ENCODE data around the gene SLC44A3. TPM values are rescaled to one million over a fixed set of nuclear protein-coding genes. Genes with fewer than 3 reads are reported as not detected.

Gene SLC44A3
- total RNA-seq, 4 donors from 2014 or later, result 20.6 to 60.5 (median 41.8) TPM

GRCh38 chr1:94866164-94866807 is 46.1 kb downstream of the SLC44A3 start:
- WGBS, 2 donors (ENCODE audit: low coverage in 1 of 2), result 72 to 86% methylated on average over 2 to 4 of the region's 4 CpGs
- no peak for DNase-seq
- Histone ChIP-seq H3K27me3 (no peaks in the 10 kb centered on the region), H3K9me3 (no peaks in the 10 kb centered on the region), H3K4me1 (peaks cover 6 to 42% (median 16%) of the 10 kb centered on the region in 4 donors), H3K27ac (peak overlapping the region; percentile 84 to 90 (median 88)), H3K36me3 (no peaks in the 10 kb centered on the region), H3K4me3 (no peak overlapping the region)
- in situ Hi-C loops (cut with MboI; ENCODE audit: low pct_ligation_motif_present in 1 of 4, low pct_unique_long_range_greater_than_20kb in 1 of 4, low sequenced_read_pairs in 3 of 4), result loop anchor here in 3 of 4 donors (25.0 kb wide), 1 partner anchor 371 kb away; the partner anchor contains the start of gene RWDD3 (in 3 of the 3)
- TF ChIP-seq CTCF (IDR thresholded peaks at IDR 0.05) (no peak), POLR2A (IDR thresholded peaks at IDR 0.05) (no peak), EP300 (IDR thresholded peaks at IDR 0.05; ENCODE audit: low read depth) (no peak), POLR2AphosphoS5 (IDR thresholded peaks at IDR 0.05) (no peak)
- intact Hi-C loops (cut with DNase I; ENCODE audit: low total_unique reads), result no loop called here

- in situ Hi-C loops (cut with MboI; ENCODE audit: low pct_ligation_motif_present in 1 of 4, low pct_unique_long_range_greater_than_20kb in 1 of 4, low sequenced_read_pairs in 3 of 4), result loop anchor here in 3 of 4 donors (25.0 kb wide), 1 partner anchor 366 kb away; the partner anchor contains the start of gene RWDD3 (in 3 of the 3)
- whole genome bisulfite sequencing, 2 donors (ENCODE audit: low coverage in 1 of 2), result 71 to 80% methylated on average over 1 to 2 of the region's 2 CpGs
- intact Hi-C loops (cut with DNase I; ENCODE audit: low total_unique reads), result no loop called here
- no peaks in the 10 kb centered on the region for H3K27me3 ChIP-seq
- H3K27ac ChIP-seq, result no peak overlapping the region
- DNase-seq, result no peak
- peaks cover 0 to 22% (median 3%) of the 10 kb centered on the region in 4 donors for H3K4me1 ChIP-seq
- TF ChIP-seq CTCF (IDR thresholded peaks at IDR 0.05), result no peak
- no peak for TF ChIP-seq EP300 (IDR thresholded peaks at IDR 0.05; ENCODE audit: low read depth)
- no peak for TF ChIP-seq POLR2A (IDR thresholded peaks at IDR 0.05)
- TF ChIP-seq POLR2AphosphoS5 (IDR thresholded peaks at IDR 0.05), result no peak
- no peaks in the 10 kb centered on the region for H3K9me3 ChIP-seq
- H3K4me3 ChIP-seq, result no peak overlapping the region
- peaks cover 0 to 7% (median 0%) of the 10 kb centered on the region in 4 donors for H3K36me3 ChIP-seq
Observed at GRCh38 chr1:94871031-94871430, 50.9 kb downstream of the SLC44A3 start.

GRCh38 chr1:94872771-94873495 is 52.8 kb downstream of the SLC44A3 start:
- Histone ChIP-seq H3K9me3 (no peaks in the 10 kb centered on the region), H3K4me1 (peaks cover 0 to 11% (median 1%) of the 10 kb centered on the region in 4 donors), H3K36me3 (peaks cover 0 to 7% (median 0%) of the 10 kb centered on the region in 4 donors), H3K27ac (peak overlapping the region; percentile 24 to 72 (median 38)), H3K4me3 (no peak overlapping the region), H3K27me3 (no peaks in the 10 kb centered on the region)
- WGBS, 2 donors (ENCODE audit: low coverage in 1 of 2), result 88 to 90% methylated on average over 4 of the region's 4 CpGs
- in situ Hi-C loops (cut with MboI; ENCODE audit: low pct_ligation_motif_present in 1 of 4, low pct_unique_long_range_greater_than_20kb in 1 of 4, low sequenced_read_pairs in 3 of 4), result loop anchor here in 3 of 4 donors (25.0 kb wide), 1 partner anchor 364 kb away; the partner anchor contains the start of gene RWDD3 (in 3 of the 3)
- no peak for DNase-seq
- intact Hi-C loops (cut with DNase I; ENCODE audit: low total_unique reads), result no loop called here
- TF ChIP-seq CTCF (IDR thresholded peaks at IDR 0.05), result no peak
- no peak for TF ChIP-seq EP300 (IDR thresholded peaks at IDR 0.05; ENCODE audit: low read depth)
- no peak for TF ChIP-seq POLR2A (IDR thresholded peaks at IDR 0.05)
- no peak for TF ChIP-seq POLR2AphosphoS5 (IDR thresholded peaks at IDR 0.05)

All from transverse colon (tissue), 4 donors.